ENCODE data around the gene ALPK1. TPM values are rescaled to one million over a fixed set of nuclear protein-coding genes. Genes with fewer than 3 reads are reported as not detected.
"Not testable (repeated sequence)": the region's sequence is repeated elsewhere in the genome, so short reads cannot be mapped to it uniquely, and the experiment has no call there.

The ALPK1 gene
- total and polyA plus RNA-seq, 4 experiments from 2014 or later, result 3.9 to 18.6 (median 10.2) TPM

DNA sequence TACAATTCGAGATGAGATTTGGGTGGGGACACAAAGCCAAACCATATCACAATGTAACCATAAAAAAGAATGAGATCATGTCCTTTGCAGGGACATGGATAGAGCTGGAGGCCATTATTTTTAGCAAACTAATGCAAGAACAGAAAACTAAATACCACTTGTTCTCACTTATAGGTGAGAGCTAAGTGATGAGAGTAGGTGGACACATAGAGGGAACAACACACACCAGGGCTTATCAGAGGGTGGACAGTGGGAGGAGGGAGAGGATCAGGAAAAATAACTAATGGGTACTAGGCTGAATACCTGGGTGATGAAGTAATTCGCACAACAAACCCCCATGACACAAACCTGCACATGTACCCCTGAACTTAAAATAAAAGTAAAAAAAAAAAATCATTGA is 145.1 kb downstream of the ALPK1 start:
- H3K4me1 ChIP-seq (ENCODE audit: insufficient read depth, low read length); H3K9me3 ChIP-seq (ENCODE audit: control insufficient read depth in 1 of 2, low read length in 2 of 2); H3K27me3 ChIP-seq (ENCODE audit: insufficient read depth, low read length); H3K4me1 Mint-ChIP-seq; DNase-seq; H3K4me3 ChIP-seq (ENCODE audit: low read length in 2 of 2); H3K27me3 Mint-ChIP-seq; intact Hi-C loops (cut with micrococcal nuclease); H3K27ac Mint-ChIP-seq; POLR2A ChIA-PET (ENCODE audit: partially characterized antibody); H3K36me3 ChIP-seq (ENCODE audit: insufficient read depth, low read length); H3K27ac ChIP-seq (ENCODE audit: low read depth, low read length); H3K4me3 Mint-ChIP-seq: not testable (repeated sequence)
- CTCF ChIA-PET (ENCODE audit: partially characterized antibody), result interaction anchor here (0.7 kb wide), 1 partner anchor 8 kb away, joined by 4 read pairs; no protein-coding TSS in a partner anchor
- Mint-ChIP-seq H3K36me3 (peaks cover 45 to 69% of the 10 kb centered on the region in 2 donors), H3K9me3 (peaks cover 8 to 39% (median 18%) of the 10 kb centered on the region in 8 donors)

DNA sequence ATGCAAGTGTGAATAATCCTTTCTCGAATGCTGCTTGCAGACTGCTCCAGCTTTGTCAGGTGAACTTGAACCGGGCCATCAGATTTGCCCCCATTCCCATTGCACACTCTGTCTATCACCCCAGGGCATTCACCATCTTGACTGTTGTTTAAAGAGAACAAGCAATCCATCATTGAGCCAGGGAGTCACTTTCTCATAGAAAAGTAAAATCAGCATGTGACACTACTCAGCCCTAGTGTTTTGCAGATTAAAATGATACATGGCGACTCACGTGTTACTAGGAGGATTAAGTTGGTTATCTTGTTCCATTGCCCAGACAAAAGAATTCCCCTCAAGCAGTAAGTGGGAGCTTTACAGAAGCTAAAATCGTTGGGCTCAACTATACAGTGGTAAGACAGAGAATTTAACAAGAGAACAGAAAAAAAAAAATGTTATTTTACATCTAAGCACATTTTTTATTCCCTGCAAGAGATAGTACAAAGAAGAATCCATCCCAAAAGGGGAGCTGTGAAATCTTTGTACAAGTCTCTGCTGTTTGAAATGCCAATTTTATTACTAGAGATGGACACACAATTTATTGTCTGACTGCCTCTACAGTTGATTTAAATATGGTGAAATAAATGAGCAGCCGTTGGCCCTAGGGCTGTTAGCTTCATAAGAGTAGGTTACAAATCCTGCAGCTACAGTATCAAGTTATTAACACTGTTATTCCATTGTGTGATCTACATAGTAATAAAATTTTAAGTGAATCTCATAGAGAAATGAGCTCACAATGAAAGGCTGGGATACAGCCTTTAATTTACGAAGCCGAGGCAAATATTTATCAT is 151.3 kb downstream of the ALPK1 start:
- no peak overlapping the region for H3K27ac ChIP-seq (ENCODE audit: low read depth, low read length)
- ChIA-PET CTCF (ENCODE audit: partially characterized antibody) (interaction anchor here (1.0 kb wide), 1 partner anchor 28 kb away, joined by 3 read pairs; no protein-coding TSS in a partner anchor), POLR2A (ENCODE audit: partially characterized antibody) (no interaction called here)
- Mint-ChIP-seq H3K27ac (no peak overlapping the region), H3K4me3 (no peak overlapping the region), H3K9me3 (peaks cover 3 to 31% (median 17%) of the 10 kb centered on the region in 8 donors), H3K4me1 (no peaks in the 10 kb centered on the region), H3K36me3 (peaks cover 6 to 21% of the 10 kb centered on the region in 2 donors), H3K27me3 (peaks cover 0 to 2% of the 10 kb centered on the region in 2 donors)
- peaks cover 0 to 5% of the 10 kb centered on the region in 2 donors for H3K9me3 ChIP-seq (ENCODE audit: control insufficient read depth in 1 of 2, low read length in 2 of 2)
- intact Hi-C loops (cut with micrococcal nuclease), result no loop called here
- no peak for DNase-seq
- H3K27me3 ChIP-seq (ENCODE audit: insufficient read depth, low read length), result no peaks in the 10 kb centered on the region
- no peak overlapping the region for H3K4me3 ChIP-seq (ENCODE audit: low read length in 2 of 2)
- H3K36me3 ChIP-seq (ENCODE audit: insufficient read depth, low read length), result no peaks in the 10 kb centered on the region
- no peaks in the 10 kb centered on the region for H3K4me1 ChIP-seq (ENCODE audit: insufficient read depth, low read length)

DNA sequence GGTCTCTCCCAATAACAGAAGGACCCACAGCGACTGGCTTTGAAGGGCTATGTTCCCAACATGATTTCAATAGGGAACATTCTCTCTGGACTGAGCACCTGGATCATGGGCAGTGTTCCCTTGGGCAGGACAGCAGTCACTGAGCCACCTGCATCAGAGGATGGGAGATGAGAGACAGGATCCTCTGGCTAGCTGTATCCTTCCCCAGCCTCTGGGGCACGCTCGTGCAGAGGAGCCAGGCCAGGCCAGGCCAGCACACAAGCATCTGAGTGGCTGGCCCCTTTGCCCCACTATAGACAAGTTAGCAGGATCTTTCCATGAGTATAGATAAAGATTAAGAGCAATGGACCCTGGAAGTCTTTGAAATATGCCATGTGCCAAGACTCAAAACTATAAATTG is 152.5 kb downstream of the ALPK1 start:
- Mint-ChIP-seq H3K27ac (no peak overlapping the region), H3K4me1 (no peaks in the 10 kb centered on the region), H3K27me3 (peaks cover 0 to 2% of the 10 kb centered on the region in 2 donors), H3K4me3 (no peak overlapping the region), H3K36me3 (peaks cover 4 to 13% of the 10 kb centered on the region in 2 donors), H3K9me3 (peaks cover 3 to 19% (median 10%) of the 10 kb centered on the region in 8 donors)
- no peak overlapping the region for H3K27ac ChIP-seq (ENCODE audit: low read depth, low read length)
- no peaks in the 10 kb centered on the region for H3K4me1 ChIP-seq (ENCODE audit: insufficient read depth, low read length)
- ChIA-PET POLR2A (ENCODE audit: partially characterized antibody) (no interaction called here), CTCF (ENCODE audit: partially characterized antibody) (no interaction called here)
- no peak overlapping the region for H3K4me3 ChIP-seq (ENCODE audit: low read length in 2 of 2)
- no peak for DNase-seq
- intact Hi-C loops (cut with micrococcal nuclease), result no loop called here
- no peaks in the 10 kb centered on the region for H3K36me3 ChIP-seq (ENCODE audit: insufficient read depth, low read length)
- H3K9me3 ChIP-seq (ENCODE audit: control insufficient read depth in 1 of 2, low read length in 2 of 2), result peaks cover 0 to 5% of the 10 kb centered on the region in 2 donors
- H3K27me3 ChIP-seq (ENCODE audit: insufficient read depth, low read length), result no peaks in the 10 kb centered on the region

DNA sequence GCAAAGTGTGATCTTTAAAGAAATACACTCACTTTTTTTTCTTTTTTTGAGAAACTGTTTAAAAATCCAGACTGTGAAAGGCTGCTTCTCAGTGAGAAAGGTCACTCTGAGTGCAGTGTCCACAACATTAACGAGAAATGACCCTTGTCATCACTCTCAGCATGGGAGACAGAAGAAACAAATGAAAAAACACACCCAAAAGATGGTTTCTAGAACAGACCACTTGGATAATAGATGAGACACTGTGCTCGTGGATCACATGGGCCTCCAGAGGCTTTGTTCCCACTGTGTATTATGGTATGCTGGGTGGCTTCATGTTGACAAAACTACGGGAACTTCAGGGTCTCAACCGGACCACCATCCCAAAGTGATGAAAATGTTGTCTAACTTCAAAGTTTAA is 153.9 kb downstream of the ALPK1 start:
- Histone ChIP-seq H3K27ac (ENCODE audit: low read depth, low read length) (no peak overlapping the region), H3K4me1 (ENCODE audit: insufficient read depth, low read length) (no peaks in the 10 kb centered on the region), H3K4me3 (ENCODE audit: low read length in 2 of 2) (no peak overlapping the region), H3K27me3 (ENCODE audit: insufficient read depth, low read length) (no peaks in the 10 kb centered on the region), H3K36me3 (ENCODE audit: insufficient read depth, low read length) (no peaks in the 10 kb centered on the region), H3K9me3 (ENCODE audit: control insufficient read depth in 1 of 2, low read length in 2 of 2) (no peaks in the 10 kb centered on the region)
- DNase-seq, result no peak
- Mint-ChIP-seq H3K4me1 (no peaks in the 10 kb centered on the region), H3K4me3 (no peak overlapping the region), H3K27me3 (peaks cover 2% of the 10 kb centered on the region in 2 donors), H3K36me3 (peaks cover 2 to 4% of the 10 kb centered on the region in 2 donors), H3K9me3 (peaks cover 0 to 10% (median 1%) of the 10 kb centered on the region in 8 donors), H3K27ac (no peak overlapping the region)
- CTCF ChIA-PET (ENCODE audit: partially characterized antibody), result interaction anchor here (1.0 kb wide), 1 partner anchor 73 kb away, joined by 3 read pairs; no protein-coding TSS in a partner anchor
- intact Hi-C loops (cut with micrococcal nuclease), result no loop called here
- POLR2A ChIA-PET (ENCODE audit: partially characterized antibody), result no interaction called here

DNA sequence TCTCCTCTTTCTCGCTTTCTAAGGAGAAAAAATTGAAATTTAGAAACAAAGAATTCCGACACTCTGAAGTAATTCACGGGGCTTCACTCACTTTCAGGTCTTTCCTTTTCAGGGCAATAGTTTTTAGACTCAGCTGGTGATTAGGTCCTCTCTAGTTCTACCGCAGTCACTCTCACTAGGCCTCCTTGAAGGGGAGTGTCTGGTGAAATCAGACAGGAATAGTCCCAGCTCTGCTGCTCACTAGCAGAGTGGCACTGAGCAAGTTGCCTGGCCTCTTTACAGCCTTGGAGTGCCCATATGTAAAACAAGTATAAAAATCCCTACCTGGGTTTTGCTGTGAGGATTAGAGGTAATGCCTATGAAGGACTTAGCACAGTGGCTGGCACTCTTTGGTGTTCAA is 154.7 kb downstream of the ALPK1 start:
- peaks cover 0 to 14% (median 2%) of the 10 kb centered on the region in 8 donors for H3K9me3 Mint-ChIP-seq
- no peaks in the 10 kb centered on the region for H3K4me1 Mint-ChIP-seq
- H3K27me3 Mint-ChIP-seq, result peaks cover 2 to 3% of the 10 kb centered on the region in 2 donors
- H3K36me3 ChIP-seq (ENCODE audit: insufficient read depth, low read length), result no peaks in the 10 kb centered on the region
- no peak overlapping the region for H3K4me3 Mint-ChIP-seq
- ChIA-PET POLR2A (ENCODE audit: partially characterized antibody) (no interaction called here), CTCF (ENCODE audit: partially characterized antibody) (interaction anchor here (1.0 kb wide), 1 partner anchor 73 kb away, joined by 3 read pairs; no protein-coding TSS in a partner anchor)
- no peak for DNase-seq
- no peak overlapping the region for H3K4me3 ChIP-seq (ENCODE audit: low read length in 2 of 2)
- H3K9me3 ChIP-seq (ENCODE audit: control insufficient read depth in 1 of 2, low read length in 2 of 2), result no peaks in the 10 kb centered on the region
- no peaks in the 10 kb centered on the region for H3K27me3 ChIP-seq (ENCODE audit: insufficient read depth, low read length)
- no peaks in the 10 kb centered on the region for H3K4me1 ChIP-seq (ENCODE audit: insufficient read depth, low read length)
- intact Hi-C loops (cut with micrococcal nuclease), result no loop called here
- no peak overlapping the region for H3K27ac Mint-ChIP-seq
- no peak overlapping the region for H3K27ac ChIP-seq (ENCODE audit: low read depth, low read length)
- peaks cover 0 to 2% of the 10 kb centered on the region in 2 donors for H3K36me3 Mint-ChIP-seq

DNA sequence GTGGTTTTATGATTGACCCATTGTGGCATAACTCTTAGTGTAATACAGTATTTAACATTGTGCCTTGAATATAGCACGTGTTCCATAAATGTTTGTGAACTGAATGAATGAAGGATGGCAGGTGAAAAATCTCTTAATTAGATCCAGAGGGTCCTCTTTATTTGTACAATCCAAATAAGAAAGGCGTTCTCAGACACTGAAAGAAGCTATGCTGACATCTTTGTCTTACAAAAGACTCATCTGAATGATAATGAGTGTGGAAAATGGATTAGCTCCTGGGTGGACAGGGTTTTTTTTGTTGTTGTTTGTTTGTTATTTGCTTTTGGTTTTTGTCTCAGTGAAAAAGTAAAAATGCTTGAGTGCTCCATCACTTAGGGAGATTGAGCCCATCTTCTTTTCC is 156.2 kb downstream of the ALPK1 start:
- no peak for DNase-seq
- Histone ChIP-seq H3K27me3 (ENCODE audit: insufficient read depth, low read length) (no peaks in the 10 kb centered on the region), H3K9me3 (ENCODE audit: control insufficient read depth in 1 of 2, low read length in 2 of 2) (no peaks in the 10 kb centered on the region), H3K4me3 (ENCODE audit: low read length in 2 of 2) (no peak overlapping the region), H3K27ac (ENCODE audit: low read depth, low read length) (no peak overlapping the region), H3K4me1 (ENCODE audit: insufficient read depth, low read length) (no peaks in the 10 kb centered on the region), H3K36me3 (ENCODE audit: insufficient read depth, low read length) (no peaks in the 10 kb centered on the region)
- Mint-ChIP-seq H3K9me3 (peaks cover 0 to 25% (median 8%) of the 10 kb centered on the region in 8 donors), H3K27ac (no peak overlapping the region), H3K27me3 (peaks cover 2 to 5% of the 10 kb centered on the region in 2 donors), H3K4me1 (no peaks in the 10 kb centered on the region), H3K36me3 (no peaks in the 10 kb centered on the region), H3K4me3 (no peak overlapping the region)
- CTCF ChIA-PET (ENCODE audit: partially characterized antibody), result no interaction called here
- intact Hi-C loops (cut with micrococcal nuclease), result no loop called here
- POLR2A ChIA-PET (ENCODE audit: partially characterized antibody), result no interaction called here

DNA sequence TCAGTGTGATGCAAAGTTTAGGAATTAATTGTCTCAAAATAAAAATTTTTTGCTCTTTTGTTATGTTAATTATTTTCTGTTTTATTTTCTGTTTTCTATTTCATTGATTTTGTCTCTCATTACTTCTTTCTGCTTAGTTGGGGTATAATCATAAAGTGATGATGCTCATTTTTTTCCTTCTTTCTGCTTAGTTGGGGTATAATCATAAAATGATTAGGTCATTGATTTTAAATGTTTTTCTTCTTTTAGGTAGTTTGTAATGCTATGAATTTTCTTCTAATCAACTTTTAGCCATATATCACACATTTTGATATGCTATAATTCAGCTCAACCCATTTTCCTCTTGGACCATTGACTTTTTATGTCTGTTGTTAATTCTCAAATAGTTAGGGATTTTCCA is 175.1 kb downstream of the ALPK1 start:
- H3K9me3 Mint-ChIP-seq, result peaks cover 0 to 10% (median 1%) of the 10 kb centered on the region in 8 donors
- H3K4me3 Mint-ChIP-seq, result no peak overlapping the region
- DNase-seq, result no peak
- no peaks in the 10 kb centered on the region for H3K27me3 ChIP-seq (ENCODE audit: insufficient read depth, low read length)
- no peak overlapping the region for H3K27ac Mint-ChIP-seq
- intact Hi-C loops (cut with micrococcal nuclease), result no loop called here
- POLR2A ChIA-PET (ENCODE audit: partially characterized antibody), result no interaction called here
- H3K4me1 ChIP-seq (ENCODE audit: insufficient read depth, low read length), result no peaks in the 10 kb centered on the region
- H3K36me3 Mint-ChIP-seq, result no peaks in the 10 kb centered on the region
- H3K4me1 Mint-ChIP-seq, result no peaks in the 10 kb centered on the region
- no peak overlapping the region for H3K4me3 ChIP-seq (ENCODE audit: low read length in 2 of 2)
- H3K36me3 ChIP-seq (ENCODE audit: insufficient read depth, low read length), result no peaks in the 10 kb centered on the region
- CTCF ChIA-PET (ENCODE audit: partially characterized antibody), result no interaction called here
- H3K27ac ChIP-seq (ENCODE audit: low read depth, low read length), result no peak overlapping the region
- H3K9me3 ChIP-seq (ENCODE audit: control insufficient read depth in 1 of 2, low read length in 2 of 2), result no peaks in the 10 kb centered on the region
- peaks cover 0 to 5% of the 10 kb centered on the region in 2 donors for H3K27me3 Mint-ChIP-seq
